Peyer's patch (tissue), 4 donors: Measurements from ENCODE around the gene CATSPERE.
"Not testable (repeated sequence)": the region's sequence is repeated elsewhere in the genome, so short reads cannot be mapped to it uniquely, and the experiment has no call there.

Experiments
- POLR2A ChIP-seq, 2 donors: fragments of 450-650 bp; IDR thresholded peaks; one replicate each; pipeline ENCODE4 v1.5.1; 2017; ENCODE audit warnings: antibody characterized with exemption in 2 of 2, mild to moderate bottlenecking in 2 of 2, moderate library complexity in 2 of 2
- TF ChIP-seq, protein P1 (sequence below), 6 experiments: fragments of 450-650 bp in 4 of 6; fragments of 200-600 bp in 2 of 6; sonication (generic) in 1 of 6; IDR thresholded peaks; one replicate each; pipeline ENCODE4 v1.5.1; 2017 to 2019; ENCODE audit warnings: antibody characterized with exemption in 6 of 6, mild to moderate bottlenecking in 3 of 6, moderate library complexity in 1 of 6

DNA sequence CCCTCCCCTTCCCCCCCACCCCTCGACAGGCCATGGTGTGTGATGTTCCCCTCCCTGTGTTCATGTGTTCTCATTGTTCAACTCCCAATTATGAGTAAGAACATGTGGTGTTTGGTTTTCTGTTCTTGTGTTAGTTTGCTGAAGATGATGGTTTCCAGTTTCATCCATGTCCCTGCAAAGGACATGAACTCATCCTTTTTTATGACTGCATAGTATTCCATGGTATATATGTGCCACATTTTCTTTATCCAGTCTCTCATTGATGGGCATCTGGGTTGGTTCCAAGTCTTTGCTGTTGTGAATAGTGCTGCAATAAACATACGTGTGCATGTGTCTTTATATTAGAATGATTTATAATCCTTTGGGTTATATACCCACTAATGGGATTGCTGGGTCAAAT is 38.4 kb downstream of the CATSPERE start:
- TF ChIP-seq, protein P1, sequence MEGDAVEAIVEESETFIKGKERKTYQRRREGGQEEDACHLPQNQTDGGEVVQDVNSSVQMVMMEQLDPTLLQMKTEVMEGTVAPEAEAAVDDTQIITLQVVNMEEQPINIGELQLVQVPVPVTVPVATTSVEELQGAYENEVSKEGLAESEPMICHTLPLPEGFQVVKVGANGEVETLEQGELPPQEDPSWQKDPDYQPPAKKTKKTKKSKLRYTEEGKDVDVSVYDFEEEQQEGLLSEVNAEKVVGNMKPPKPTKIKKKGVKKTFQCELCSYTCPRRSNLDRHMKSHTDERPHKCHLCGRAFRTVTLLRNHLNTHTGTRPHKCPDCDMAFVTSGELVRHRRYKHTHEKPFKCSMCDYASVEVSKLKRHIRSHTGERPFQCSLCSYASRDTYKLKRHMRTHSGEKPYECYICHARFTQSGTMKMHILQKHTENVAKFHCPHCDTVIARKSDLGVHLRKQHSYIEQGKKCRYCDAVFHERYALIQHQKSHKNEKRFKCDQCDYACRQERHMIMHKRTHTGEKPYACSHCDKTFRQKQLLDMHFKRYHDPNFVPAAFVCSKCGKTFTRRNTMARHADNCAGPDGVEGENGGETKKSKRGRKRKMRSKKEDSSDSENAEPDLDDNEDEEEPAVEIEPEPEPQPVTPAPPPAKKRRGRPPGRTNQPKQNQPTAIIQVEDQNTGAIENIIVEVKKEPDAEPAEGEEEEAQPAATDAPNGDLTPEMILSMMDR (IDR thresholded peaks at IDR 0.05), result not testable (repeated sequence)
- TF ChIP-seq POLR2A (IDR thresholded peaks at IDR 0.05), result not testable (repeated sequence)
